ENCODE results near the gene C1QBP.
"Not testable (repeated sequence)": the region's sequence is repeated elsewhere in the genome, so short reads cannot be mapped to it uniquely, and the experiment has no call there.

Gene C1QBP

DNA sequence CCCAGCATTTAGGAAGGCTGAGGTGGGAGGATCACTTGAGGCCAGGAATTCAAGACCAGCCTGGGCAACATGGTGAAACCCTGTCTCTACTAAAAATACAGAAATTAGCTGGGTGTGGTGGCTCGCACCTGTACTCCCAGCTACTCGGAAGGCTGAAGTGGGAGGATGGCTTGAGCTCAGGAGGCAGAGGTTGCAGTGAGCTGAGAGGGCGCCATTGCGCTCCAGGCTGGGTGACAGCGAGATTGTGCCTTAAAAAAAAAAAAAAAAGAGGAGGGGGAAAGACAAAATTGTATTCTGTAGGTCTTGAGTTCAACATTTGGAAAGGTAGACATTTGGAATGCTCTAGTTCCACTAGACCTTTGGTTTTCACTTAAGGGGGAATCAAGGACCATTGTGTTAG, 7.7 kb downstream of the C1QBP start:
- not testable (repeated sequence) for DNase-seq

DNA sequence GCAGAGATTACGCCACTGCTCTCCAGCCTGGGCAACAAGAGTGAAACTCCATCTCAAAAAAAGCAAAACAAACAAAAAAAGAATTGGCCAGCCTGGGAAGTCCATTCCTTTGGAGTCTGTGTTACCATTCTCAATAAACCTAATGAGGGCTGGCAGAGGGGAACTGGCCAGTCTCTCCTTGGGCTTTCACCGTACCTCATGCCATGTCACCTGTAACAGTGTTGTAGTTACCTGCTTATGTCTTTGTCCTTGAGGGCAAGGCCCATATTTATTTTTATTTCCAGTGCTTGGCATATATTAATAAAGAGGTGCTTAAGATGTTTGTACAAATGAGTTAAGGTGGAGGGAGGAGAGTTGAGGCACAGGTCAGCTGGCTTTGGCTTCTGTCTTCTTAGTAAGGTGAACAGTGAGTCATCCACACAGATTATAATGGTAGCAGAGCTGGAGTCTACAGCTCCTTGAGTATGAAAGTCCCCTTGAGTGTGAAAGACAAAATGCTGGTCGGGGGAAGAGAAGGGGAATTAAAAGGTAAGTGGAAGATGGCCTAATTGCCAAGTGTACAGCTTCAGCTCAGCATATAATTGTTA, 8.4 kb downstream of the C1QBP start:
- no peak for DNase-seq

DNA sequence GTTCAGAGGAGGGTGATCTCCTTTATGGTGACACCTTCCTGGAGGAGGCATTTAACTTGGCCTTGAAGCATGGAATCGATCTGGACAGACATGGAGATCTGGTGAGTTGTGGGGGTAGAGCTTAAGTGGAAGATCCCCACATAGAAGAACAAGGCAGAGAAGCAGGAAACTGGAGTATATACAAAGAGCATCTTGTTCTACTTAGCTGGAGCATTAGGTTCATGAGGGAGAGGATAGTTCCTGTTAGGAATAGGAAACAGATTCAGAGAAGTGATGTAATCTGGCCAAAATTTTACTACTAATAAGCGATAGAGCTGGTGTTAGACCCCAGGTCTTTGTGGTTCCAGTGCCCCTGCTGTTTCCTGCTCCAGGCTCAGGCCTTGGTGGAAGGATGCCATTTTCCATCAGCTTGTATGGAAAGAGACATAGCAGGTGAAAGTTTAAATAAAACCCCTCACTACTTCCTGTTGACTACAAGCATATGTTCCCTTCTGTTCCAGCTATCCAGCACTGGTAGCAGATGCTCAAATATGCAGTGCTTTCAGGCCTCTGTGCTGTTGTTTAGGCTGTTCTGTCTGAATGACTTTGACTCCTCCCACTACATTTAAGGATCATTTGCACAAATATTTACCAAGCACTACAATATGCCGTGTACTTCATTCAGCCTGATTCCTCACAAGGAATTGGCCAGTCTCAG, 9.6 kb downstream of the C1QBP start:
- DNase-seq = no peak

DNA sequence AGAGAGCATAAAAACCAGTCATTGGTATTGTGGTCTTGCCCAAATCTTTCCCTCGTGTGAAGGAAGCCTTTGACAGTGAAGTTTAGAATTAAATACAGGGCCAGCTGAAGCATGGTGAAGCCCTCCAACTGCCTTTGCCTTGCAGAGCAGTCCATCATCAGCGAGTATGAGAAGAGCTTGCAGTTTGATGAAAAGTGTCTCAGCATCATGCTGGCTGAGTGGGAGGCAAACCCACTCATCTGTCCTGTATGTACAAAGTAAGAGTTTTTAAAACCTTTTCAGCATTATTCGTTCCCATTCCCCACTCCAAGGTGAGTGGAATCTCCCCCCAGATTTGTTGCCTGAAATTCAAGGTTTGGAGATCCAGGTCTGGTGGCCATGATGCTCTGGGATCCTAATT, 13.1 kb downstream of the C1QBP start:
- no peak for DNase-seq

DNA sequence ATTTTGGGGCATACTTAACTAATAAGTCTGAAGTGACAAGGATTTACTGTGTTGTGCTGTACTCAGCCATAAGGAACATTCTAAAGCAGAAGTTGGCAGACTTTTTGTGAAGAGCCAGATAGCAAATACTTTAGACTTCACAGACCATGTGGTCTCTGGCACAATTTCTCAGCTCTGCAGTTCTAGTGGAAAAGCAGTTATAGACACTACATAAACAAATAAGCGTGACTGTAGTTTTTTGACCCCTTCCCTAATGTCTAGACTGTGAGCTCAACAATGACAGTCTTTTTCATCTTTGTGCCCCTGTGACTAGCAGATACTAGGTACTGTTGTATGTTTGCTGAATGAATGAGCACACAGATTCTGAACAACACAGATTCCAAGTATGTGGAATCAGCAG, 14.0 kb downstream of the C1QBP start:
- no peak for DNase-seq

DNA sequence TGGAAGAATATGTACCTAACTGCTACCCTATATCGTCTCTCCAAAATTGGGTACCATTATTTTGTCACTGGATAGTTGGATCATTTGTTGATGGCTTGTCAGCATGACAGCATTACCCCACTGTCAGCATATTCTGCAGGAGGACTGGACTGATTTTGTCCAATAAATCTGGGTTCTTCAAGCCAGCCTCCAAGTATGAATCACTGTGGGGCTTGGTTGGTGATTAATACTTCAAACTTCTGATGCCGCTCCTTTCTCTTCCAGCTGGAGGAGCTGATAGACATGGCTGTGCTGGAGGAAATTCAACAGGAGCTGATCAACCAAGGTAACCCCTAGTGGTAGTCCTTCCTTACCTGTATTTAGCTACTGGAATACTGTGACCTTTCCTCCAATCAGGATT, 16.4 kb downstream of the C1QBP start:
- no peak for DNase-seq

DNA sequence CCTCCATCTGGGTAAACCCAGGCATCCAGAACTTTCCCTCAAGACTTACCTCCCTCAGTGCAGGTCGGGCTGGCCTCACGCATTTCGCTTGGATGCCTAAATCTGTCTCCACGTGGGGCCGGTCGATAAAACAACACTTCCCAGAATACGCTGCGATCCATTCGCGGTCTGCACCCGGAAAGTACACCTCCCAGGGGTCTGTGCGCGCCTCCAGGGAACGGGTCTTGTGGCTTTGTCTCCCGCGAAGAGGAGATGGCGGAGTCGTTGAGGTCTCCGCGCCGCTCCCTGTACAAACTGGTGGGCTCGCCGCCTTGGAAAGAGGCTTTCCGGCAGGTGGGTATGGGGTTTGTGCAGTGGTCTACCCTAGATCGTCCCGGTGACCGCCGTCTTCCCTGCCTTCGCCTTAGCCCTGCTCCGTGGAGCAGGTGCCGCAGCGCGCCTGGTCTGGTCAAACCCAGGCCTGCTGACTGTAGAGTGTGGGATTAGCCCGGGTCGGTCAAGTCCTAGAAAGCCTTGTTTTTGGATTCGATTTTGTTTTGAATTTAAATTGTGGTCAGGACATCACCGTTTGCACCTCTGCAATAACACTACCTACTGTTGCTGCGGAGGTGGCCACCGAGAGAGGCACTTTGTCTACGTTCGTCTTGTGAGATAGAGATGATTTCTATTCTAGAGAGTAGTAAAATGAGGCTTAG, 18.8 kb downstream of the C1QBP start, which contains the start of gene RPAIN:
Gene RPAIN (plus strand): TSS at position 224 of the 695 bp plus-strand sequence. CDS start 29 bp downstream, at position 253.
- peak; percentile 94 for DNase-seq

DNA sequence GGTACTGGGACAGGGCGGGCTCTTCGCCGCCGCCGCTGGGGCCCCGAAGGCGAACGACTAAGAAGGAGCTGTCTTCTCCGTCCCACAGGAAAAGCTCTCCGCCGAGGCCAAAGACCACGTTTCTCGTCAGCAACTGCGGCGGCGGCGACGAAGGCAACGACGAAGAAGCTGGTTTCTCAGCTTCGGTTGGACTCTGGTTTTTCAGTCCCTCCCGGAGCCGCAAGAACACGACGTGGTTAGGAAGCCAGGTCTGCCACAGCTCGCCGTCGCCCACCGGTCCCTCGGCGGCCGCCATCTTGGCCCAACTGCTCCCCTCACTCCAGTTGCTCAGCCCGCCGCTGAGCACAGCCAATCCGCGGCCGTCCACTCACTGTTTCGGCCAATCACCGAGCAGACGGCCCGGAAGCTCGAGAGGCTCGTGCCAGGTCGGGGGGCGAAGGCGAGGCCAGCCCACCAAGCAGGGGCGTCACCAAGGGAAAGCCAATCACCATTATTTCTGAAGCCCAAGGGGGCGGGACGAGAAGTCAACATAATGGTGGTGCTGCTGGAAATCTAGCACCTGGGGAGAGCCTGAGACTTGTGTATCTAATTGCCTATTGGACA, 19.5 kb downstream of the C1QBP start, which contains the start of gene NUP88:
Gene NUP88 (minus strand): TSS at position 307 of the 603 bp plus-strand sequence. CDS start 12 bp downstream, at position 295.
- DNase-seq = peak; percentile 97

DNA sequence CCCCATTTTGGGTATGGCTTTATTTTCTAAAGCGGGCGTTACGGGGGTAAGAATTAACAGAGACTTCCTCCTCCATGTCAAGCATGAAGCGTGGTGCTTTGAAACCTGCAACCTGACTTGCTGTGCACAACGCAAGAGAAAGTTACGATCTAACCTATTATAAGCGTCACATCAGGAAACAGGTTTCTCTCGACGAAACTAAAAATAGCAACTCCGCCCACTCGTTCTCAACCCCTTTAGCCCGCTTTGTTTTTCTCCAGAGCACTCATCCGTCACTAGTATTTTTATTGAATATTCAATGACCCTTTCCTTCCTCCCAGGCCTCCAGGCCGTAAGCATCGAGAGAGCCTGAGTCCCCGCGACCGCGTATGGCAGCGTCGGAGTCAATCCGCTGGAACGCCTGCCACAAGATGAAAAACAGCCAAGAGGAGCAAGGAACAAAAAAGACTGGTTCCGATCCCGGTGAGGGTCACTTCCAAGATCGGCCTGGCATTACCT, 20.0 kb downstream of the C1QBP start:
- peak; percentile 39 for DNase-seq

DNA sequence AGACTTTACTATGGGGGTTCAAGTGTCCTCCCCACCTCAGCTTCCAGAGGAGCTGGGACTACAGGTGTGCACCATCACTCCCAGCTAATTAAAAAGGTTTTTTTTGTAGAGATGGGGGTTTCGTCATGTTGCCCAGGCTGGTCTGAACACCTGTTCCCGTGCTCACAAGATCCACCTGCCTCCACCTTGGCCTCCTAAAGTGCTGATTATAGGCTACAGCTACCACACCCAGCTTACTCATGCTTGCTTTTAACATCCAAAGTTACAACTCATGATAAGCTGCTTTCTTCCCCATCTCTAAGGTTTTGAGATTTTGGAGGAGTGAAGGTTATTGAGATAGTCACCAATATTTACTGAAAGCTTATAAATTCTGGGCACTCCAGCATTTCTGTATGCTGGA, 22.1 kb downstream of the C1QBP start:
- DNase-seq = no peak

DNA sequence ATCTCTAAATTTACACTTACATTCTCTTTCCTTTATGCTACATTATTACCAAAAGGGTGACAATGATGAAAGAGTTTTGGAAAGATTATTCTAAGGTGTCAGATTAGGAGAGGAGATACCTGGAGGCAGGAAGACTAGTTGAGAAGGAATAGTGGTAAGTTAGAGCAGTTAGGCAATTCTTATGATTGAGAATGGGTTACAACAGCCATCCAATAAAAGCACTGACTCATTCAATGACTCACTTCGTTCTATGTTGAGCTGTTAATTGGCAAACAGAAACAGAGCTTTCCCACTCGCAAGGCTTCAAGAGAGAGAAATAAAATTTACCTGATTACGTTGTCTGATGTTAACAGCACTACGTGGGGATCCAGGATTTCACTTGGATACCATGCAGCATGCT, 25.3 kb downstream of the C1QBP start:
- DNase-seq = no peak

DNA sequence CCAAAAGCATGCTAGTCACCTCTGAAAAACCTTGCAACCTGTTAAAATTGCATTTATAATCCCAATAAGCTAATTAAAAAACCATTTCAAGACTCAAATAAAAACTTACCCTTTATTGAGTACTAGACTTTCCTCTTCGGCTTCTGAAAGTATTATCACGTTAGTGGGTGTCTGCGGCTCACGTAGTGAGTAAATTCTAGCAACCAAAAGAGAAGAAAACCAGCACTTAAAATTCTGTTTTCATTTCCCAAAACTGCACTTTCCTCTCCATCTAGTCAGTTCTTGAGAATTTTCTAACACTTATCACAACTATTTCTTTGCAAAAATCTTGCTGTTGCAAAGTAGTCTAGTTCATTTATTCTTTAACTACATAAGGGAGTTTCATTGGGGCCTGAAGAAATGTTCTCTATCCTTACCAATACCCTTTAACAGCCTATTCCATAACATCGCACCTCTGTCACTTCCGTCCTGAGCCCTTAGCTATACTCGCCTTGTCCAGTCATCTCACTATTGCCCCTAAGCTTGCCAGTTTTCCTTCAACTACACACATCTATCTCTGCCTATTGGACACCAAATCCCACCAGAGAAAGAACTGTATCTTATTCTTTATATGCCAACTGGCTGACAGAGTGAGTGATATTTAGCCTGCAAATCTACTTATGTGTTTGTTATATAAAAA, 28.2 kb downstream of the C1QBP start:
- DNase-seq = no peak

DNA sequence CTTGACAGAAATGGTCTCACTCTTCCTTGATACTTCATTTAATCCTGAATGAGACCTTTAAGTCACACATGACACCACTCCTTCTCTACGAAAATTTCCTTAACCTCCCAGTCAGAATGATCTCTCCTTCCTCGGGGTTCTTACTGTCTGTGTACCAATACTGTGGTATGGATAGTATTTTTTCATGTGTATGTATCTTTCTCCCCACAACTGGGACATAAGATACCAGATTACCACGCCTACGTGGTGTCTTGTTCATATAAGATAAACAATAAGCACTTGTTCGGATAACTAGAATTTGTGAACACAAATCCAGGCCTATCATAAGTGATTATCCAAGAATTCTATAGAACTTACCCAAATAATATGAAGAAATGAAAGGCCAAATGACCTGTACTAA, 30.8 kb downstream of the C1QBP start:
- DNase-seq = no peak

DNA sequence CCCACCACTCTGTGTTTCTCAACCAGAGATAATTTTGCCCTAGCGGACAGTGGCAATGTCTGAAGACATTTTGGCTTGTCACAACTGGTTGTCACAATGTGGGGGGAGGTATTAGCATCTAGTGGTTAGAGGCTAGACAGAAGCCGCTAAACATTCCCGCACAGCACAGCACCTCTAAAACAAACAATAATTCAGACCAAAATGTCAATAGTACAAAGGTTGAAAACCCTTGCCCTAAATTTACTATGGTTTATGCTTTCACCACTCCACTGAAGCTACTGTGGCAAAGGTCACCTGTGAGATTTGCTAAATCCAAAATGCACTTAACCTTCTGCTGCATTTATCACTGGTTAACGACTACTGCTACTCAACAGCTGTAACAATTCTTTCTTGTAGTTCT, 33.6 kb downstream of the C1QBP start:
- no peak for DNase-seq

DNA sequence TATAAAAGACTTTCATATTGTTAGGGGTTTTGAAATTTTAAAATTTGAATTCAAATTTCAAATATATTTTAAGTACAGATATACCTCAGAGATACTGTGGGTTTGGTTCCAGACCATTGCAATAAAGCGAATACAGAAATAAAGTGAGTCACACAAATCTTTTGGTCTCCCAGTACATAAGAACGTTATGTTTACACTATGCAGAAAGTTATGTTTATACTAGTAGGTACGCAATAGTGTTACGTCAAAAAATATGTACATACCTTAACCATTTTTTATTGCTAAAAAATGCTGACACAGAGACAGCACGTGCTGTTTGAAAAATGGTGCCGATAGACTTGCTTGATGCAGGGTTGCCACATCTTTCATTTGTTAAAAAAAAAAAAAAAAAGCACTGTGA, 39.2 kb downstream of the C1QBP start:
- no peak for DNase-seq

DNA sequence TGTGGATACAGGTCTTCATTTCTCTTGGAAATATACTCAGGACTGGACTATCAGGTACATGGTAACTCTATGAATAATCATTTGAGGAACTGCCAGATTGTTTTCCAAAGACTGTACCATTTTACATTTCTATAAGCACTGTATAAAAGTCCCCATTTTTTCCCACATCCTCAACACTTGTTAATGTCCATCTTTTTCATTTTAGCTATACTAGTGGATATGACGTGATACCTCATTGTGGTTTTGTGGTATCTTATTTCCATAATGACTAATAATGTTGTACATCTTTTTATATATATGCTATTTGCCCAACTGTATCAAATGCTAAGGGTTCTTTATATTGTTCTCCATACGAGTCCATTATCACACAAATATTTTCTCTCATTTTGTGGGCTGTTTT, 42.3 kb downstream of the C1QBP start:
- no peak for DNase-seq

DNA sequence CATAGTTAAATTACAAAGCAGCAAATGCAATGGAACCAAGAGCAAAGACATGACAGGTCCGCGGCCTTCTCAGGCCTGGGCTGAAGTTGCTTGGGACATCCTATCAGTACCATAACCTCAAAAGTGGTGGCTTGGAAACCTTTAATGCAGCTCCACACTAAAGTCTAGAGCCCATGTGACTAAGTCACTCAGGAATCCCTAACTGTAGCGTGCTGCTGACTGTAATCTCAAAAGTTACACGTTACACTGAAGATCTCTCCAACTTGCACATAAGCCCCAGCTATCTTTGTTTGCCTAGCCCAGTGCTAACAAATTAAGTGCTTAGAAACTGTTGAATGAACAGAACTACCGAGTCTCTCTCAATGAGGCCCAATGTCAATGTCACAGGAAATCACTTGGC, 47.3 kb downstream of the C1QBP start:
- no peak for DNase-seq
